Activated CD4-positive, alpha-beta T cell treated with anti-CD3 and anti-CD28 coated beads, Interleukin-2, amount 50 U/mL, for 16 hours (primary cell): Measurements from ENCODE around the gene FAM163B.
"Not testable (repeated sequence)": the region's sequence is repeated elsewhere in the genome, so short reads cannot be mapped to it uniquely, and the experiment has no call there.

Experiments
- DNase-seq: peaks from one replicate; pipeline ENCODE4 v3.0.0-alpha.2; 2020

The FAM163B gene

GRCh38 chr9:133578524-133579441 is 30.4 kb downstream of the FAM163B start:
- no peak for DNase-seq

- DNase-seq = no peak
Observed at GRCh38 chr9:133577737-133578112, 31.5 kb downstream of the FAM163B start.

DNA sequence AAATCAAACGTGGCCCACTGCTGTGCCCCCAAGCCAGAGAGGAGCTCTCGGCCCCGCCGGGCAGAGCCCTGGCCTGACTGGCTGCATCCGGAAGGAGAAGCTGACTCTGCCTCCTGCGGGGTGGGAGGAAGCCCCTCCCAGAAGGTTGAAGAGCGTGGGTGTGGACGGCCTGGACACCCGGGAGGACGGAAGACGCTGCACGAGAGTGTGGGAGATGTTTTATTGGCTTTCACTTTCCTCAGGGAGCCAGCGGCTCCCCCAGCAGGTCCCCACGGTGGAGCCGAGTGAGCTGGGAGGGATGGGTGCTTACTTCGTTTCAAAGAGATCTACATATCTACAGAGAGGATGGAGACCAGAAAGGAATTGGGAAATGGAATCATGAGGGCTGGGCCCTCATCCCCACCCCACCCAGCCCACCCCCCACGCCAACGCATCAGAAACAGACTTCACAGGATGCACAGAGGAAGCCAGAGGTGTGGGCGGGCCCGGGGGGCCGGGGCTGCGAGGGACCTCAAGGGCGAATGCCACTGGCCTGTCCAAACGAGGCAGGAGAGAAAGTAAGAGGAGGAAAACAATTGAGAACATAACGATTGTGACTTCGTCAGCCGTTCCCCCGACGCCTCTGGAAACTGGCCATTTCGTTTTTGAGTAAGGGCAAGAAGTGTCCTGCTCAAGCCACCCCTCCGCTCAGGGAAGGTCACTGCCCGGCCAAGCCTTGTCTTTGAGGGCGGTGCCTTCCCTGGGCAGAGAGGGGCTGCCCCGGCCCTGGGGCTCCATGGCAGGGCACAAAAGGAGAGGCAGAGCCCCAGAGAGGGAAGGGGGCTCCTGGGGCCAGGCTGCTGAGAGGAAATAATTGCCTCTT is 32.1 kb downstream of the FAM163B start:
- DNase-seq = no peak

- no peak for DNase-seq
Observed at GRCh38 chr9:133576031-133576874, 32.9 kb downstream of the FAM163B start.

DNA sequence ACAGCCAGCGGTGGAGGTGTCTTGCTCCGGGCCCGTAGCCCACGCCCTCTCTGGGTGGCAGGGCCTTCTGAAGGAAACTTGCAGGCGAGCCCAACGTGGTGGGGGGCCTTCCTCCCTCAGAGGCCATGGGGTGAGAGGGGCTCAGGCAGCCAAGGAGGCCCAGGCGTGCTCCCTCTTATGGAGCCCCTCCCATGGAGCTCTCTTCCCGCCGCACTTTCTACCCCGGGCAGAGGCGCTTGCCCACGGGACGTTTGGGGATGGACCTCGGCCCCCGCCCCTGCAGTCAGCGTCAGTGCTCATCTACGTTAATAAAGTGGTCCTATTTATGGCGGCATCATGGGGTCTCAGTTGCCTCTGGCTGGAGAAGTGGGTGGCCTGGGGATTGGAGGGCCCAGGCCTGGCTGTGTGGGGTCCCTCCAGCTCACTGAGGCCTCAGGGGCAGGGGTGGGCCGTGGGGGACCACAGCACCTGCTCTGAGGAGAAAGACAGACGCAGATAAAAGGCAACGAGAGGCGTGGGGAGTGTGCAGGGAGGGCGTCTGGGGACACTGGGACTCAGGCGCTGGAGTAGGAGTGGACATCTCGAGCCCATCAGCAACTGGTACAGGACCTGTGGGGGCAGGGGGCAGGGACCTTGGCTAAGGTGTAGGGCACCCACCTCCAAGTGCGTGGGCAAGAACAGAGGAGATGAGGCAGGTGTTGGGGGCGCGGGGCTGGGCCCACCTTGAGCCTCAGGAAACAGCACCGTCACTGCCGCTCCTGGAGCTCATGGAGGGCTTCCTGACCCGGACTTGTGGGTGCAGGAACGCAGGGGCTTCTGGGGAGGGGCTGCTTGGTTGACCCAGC is 33.8 kb downstream of the FAM163B start:
- DNase-seq = no peak

- DNase-seq = no peak
Observed at GRCh38 chr9:133574771-133575170, 34.4 kb downstream of the FAM163B start.

DNA sequence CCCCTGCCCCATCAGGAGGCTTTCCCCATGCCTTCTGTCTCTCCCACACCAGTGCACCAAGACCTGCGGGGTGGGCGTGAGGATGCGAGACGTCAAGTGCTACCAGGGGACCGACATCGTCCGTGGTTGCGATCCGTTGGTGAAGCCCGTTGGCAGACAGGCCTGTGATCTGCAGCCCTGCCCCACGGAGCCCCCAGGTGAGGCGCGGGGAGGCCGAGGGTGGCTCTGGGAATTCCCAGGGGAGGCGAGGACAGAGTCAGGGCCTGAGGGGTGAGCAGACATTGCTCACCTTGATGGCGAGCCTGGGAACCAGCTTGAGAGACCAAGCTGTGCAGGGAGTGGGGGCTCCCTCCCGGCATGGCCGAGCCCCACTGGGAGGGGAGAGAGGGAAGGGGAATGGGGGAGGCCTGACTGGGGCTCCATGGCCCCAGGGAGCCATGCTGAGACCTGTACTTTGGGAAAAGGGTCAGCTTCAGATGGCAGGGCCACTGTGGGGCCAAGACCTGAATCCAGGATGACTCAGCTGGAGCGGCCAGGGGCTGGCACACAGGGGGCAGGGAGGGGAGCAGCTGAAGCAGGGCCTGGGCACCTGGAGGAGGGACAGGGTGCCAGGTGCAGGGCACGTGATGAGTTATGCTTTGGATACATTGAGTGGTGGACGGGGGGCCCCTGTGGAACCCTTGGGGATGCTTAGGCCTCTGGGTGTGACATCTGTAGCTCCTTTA is 35.2 kb downstream of the FAM163B start:
- no peak for DNase-seq

DNA sequence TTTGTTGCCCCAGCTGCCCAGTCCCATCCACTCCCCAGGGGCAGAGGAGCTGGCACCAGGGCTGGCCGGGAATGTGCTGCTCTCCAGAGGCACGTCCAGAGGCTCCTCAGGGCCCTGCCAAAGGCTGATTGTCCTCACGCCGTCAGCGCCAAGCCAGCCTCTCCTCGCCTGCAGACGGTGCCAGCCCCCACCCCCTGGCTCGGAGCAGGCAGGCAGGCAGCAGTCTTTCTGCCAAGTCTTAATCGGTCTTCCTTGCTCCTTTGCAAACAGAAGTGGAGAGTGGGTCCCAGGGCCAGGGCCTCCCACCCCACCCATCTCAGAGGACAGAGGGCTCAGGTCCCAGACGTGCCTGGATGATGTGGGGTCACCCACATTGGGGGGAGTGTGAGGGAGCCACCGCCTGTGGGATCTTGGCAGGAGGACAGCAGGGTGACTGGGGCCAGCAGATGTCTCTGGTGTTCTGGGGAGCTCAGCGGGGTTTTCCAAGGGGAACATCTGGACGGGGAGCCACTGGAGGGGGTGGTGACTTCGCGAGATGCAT is 36.3 kb downstream of the FAM163B start:
- no peak for DNase-seq

DNA sequence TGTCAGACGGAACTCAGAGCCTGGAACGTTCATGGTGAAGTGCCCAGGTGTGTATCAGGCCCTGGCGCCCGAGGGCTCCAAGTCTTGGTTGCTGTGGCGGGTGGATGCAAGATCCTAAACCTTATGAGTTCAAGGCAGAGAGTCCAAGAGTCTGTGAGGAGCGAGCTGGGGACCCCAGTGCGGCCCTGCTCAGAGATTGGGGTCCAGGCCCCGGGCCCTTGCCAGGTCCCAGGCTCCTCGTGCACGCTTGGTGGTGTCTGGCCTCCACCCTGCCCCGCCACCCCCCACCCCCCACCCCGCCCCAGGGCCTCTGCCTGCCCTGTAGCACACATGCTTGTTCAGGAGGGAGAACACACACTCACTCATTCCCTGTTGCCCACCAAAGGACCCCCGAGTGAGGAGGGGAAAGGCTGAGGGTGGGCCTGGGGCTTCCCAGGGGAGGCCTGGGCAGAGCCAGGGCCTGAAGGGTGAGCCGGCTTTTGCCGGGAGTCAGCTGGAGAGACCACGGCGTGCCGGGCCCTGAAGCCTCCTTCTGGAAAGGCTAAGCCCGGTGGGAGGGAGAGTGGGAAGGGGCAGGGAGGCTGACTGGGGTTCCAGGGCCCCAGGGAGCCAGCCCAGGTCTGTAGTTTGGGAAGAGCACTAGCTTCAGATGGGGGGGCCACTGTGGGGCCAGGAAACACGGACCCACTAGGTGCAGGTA is 37.1 kb downstream of the FAM163B start:
- DNase-seq = no peak

DNA sequence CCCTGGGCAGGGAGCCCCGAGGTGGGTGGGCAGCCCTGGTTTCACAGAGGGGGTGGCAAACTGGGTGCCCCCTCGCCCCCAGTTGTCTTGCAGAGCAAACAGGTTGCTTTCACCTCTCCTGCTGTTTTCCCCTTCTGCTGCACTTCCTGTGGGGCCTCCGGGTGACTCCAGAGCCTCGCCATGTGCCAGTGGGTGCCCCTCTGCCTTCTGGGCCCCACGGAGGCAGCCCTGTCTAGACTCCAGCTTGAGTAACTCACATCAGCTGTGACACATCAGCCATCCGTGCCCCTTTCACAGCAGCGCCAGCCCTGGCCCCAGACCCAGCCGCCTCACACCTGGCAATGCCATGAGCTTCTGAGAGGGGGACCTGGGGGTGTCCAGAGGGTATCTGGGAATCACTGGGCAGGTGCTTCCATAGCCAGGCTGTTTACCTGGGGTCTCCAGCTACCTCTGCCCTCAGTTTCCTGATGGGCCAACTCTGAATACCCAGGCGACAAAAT is 37.7 kb downstream of the FAM163B start:
- DNase-seq = no peak

DNA sequence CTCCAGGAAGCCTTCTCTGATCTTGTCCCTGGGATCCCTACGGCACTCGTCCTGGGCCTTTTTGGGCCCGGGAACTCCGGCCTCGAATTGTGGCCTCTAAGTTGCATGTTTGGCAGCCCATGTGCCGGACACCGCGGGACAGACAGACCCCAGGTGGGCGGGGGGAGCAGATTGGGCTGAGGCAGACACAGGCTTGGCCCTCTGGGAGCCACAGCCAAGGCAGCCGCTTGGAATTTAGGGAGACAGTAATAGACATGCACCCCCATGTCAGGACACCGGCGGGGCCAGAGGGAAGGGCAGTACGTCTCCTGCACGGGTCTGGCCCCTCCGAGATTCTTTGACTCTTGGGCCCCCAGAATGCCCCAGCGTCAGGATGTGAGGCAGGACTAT is 38.5 kb downstream of the FAM163B start:
- DNase-seq = no peak

GRCh38 chr9:133569891-133570690 is 39.1 kb downstream of the FAM163B start:
- DNase-seq = no peak

DNA sequence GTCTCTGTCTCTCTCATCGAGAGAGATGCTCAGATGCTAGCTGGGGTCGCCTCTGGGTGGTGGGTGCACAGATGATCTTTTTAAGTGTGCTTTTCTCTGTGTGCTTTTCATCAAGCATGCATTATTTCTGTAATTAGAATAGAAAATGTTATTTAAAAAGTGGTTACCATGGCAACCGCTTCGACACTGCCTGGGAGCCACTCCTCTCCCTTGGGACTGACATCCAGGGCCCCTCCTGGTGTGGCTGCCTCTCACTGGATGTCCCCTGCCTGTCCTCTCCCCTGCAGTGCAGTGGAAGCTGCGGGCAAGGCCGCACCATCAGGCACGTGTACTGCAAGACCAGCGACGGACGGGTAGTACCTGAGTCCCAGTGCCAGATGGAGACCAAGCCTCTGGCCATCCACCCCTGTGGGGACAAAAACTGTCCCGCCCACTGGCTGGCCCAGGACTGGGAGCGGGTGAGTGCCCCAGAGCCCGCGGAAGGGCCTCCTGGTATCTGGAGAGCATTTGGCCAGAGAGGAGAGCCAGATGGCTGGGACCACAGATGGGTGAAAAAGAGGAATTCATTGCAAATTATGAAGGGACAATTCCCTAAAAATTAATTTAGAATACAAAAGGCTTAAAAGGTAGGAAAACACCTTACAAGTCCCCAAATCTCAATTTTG is 39.9 kb downstream of the FAM163B start:
- DNase-seq = no peak

DNA sequence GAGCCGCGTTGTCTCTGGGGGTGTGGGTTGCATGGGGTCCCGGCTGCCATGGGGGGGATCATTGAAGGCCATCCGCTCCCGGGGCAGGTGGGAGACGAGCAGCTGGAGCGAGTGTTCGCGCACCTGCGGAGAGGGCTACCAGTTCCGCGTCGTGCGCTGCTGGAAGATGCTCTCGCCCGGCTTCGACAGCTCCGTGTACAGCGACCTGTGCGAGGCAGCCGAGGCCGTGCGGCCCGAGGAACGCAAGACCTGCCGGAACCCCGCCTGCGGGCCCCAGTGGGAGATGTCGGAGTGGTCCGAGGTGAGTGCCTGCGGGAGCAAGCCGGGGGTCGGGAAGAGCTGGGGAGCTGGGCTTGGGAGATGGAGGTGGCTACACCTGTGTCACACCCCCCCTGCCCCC is 41.0 kb downstream of the FAM163B start:
- DNase-seq = no peak

GRCh38 chr9:133566817-133567216 is 42.4 kb downstream of the FAM163B start:
- DNase-seq = no peak

DNA sequence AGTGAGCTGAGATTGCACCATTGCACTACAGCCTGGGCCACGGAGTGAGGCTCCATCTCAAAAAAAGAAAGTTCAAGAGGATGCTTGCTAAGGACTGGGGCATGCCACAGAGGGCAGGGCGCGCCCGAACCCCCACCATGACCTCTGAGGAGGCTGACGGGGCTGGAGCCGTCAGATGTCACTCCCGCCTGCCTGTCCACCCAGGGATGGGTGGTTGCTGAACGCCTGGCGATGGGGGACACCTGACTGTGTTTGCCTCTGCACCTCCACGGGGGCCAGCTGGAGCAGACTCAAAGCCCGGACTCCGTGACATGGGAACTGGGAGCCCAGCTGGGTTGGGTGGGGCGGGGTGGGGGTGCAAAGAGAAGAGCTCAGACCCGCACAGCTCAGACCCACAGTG is 42.8 kb downstream of the FAM163B start:
- DNase-seq = no peak

DNA sequence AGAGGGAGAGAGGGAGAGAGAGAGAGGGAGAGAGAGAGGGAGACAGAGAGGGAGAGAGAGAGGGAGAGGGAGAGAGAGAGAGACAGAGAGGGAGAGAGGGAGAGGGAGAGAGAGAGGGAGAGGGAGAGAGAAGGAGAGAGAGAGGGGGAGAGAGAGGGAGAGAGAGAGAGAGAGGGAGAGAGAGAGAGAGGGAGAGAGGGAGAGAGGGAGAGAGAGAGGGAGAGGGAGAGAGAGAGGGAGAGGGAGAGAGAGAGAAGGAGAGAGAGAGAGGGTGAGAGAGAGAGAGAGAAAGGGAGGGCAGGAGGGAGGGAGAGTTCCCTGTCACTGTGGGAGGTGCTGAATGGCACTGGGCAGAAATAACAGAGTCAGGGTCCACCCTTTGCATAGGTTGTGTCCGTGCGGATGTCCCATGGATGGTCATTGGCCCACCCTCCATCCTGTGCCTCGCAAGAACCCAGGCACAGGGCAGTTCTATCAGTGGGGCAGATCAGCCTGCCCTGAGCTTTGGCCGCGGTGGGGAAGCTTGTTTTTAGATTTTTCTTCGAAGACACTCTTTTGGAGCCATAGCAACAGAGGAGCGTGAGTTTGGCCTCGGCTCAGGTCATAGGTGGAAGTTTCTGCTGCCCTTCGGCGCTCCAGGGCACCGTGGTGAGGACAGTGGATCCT is 44.6 kb downstream of the FAM163B start:
- no peak for DNase-seq

GRCh38 chr9:133563814-133564213 is 45.4 kb downstream of the FAM163B start:
- DNase-seq = not testable (repeated sequence)
